Brain microvascular endothelial cell (primary cell): ENCODE data around the gene VWC2L.

ENCODE experiments used
- DNase-seq: peaks from one replicate; pipeline ENCODE4 v3.0.0-alpha.2; 2020
- H3K27ac ChIP-seq: fragments of 250-450 bp; sonication (Bioruptor Pico); 2 replicates; pipeline ENCODE4 v1.5.1; 2020; ENCODE audit warnings: mild to moderate bottlenecking, moderate library complexity
- H3K27me3 ChIP-seq: fragments of 250-450 bp; sonication (Bioruptor Pico); replicated peaks from 2 replicates; pipeline ENCODE4 v1.5.1; 2020; ENCODE audit warnings: mild to moderate bottlenecking
- H3K36me3 ChIP-seq: fragments of 250-450 bp; sonication (Bioruptor Pico); replicated peaks from 2 replicates; pipeline ENCODE4 v1.5.1; 2020; ENCODE audit warnings: mild to moderate bottlenecking
- H3K4me3 ChIP-seq: 2 replicates; pipeline ENCODE4 v1.5.1; 2011; ENCODE audit warnings: low read depth, mild to moderate bottlenecking, control low read depth, low read length, moderate library complexity
- in situ Hi-C: cut with HindIII; loops from 2 replicates; pipeline ENCODE4 v1.10.0; 2017; ENCODE audit warnings: low sequenced_read_pairs, low pct_ligation_motif_present
- TF ChIP-seq, protein P1 (sequence below): IDR thresholded peaks from 2 replicates; pipeline ENCODE4 v1.5.1; 2011; ENCODE audit warnings: low read depth, mild to moderate bottlenecking, moderate library complexity, low read length, control low read depth, inconsistent platforms; ENCODE audit errors: missing control alignments

VWC2L gene

GRCh38 chr2:214550786-214551185 is 139.9 kb downstream of the VWC2L start:
- no peak overlapping the region for H3K27ac ChIP-seq
- TF ChIP-seq, protein P1, sequence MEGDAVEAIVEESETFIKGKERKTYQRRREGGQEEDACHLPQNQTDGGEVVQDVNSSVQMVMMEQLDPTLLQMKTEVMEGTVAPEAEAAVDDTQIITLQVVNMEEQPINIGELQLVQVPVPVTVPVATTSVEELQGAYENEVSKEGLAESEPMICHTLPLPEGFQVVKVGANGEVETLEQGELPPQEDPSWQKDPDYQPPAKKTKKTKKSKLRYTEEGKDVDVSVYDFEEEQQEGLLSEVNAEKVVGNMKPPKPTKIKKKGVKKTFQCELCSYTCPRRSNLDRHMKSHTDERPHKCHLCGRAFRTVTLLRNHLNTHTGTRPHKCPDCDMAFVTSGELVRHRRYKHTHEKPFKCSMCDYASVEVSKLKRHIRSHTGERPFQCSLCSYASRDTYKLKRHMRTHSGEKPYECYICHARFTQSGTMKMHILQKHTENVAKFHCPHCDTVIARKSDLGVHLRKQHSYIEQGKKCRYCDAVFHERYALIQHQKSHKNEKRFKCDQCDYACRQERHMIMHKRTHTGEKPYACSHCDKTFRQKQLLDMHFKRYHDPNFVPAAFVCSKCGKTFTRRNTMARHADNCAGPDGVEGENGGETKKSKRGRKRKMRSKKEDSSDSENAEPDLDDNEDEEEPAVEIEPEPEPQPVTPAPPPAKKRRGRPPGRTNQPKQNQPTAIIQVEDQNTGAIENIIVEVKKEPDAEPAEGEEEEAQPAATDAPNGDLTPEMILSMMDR, result no peak
- H3K36me3 ChIP-seq, result no peaks in the 10 kb centered on the region
- in situ Hi-C loops, result no loop called here
- no peak overlapping the region for H3K4me3 ChIP-seq
- H3K27me3 ChIP-seq, result no peaks in the 10 kb centered on the region
- no peak for DNase-seq

DNA sequence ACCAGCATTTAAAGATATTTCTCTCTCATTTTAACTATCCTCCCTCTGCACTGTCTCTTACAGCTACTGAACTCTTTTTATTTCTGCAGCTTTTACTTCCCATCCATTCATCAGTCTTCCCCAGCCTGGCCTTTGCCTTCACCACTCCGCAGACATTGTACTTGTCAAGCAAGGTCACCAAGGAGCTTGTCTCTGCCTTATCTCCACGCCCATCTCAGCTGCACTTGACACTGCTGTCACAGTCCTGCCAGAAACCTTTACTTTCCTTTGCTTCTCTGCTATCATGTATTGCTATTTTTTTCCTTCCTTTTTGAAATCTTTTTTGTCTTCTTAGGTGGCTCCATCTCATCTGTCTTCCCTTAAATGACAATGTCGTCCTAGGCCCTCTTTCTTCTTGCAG is 147.0 kb downstream of the VWC2L start:
- in situ Hi-C loops, result no loop called here
- Histone ChIP-seq H3K27ac (no peak overlapping the region), H3K27me3 (no peaks in the 10 kb centered on the region), H3K36me3 (no peaks in the 10 kb centered on the region), H3K4me3 (no peak overlapping the region)
- DNase-seq, result no peak
- TF ChIP-seq, protein P1, result no peak

- Histone ChIP-seq H3K4me3 (no peak overlapping the region), H3K27ac (no peak overlapping the region), H3K27me3 (no peaks in the 10 kb centered on the region), H3K36me3 (no peaks in the 10 kb centered on the region)
- DNase-seq, result no peak
- in situ Hi-C loops, result no loop called here
- TF ChIP-seq, protein P1, result no peak
Observed at GRCh38 chr2:214558341-214558740, 147.5 kb downstream of the VWC2L start.

GRCh38 chr2:214560176-214560575 is 149.3 kb downstream of the VWC2L start:
- Histone ChIP-seq H3K4me3 (no peak overlapping the region), H3K27ac (no peak overlapping the region), H3K27me3 (no peaks in the 10 kb centered on the region), H3K36me3 (no peaks in the 10 kb centered on the region)
- in situ Hi-C loops, result no loop called here
- TF ChIP-seq, protein P1, result no peak
- no peak for DNase-seq

GRCh38 chr2:214560618-214561190 is 149.8 kb downstream of the VWC2L start:
- no peaks in the 10 kb centered on the region for H3K27me3 ChIP-seq
- TF ChIP-seq, protein P1, result no peak
- no peaks in the 10 kb centered on the region for H3K36me3 ChIP-seq
- no peak for DNase-seq
- H3K27ac ChIP-seq, result no peak overlapping the region
- in situ Hi-C loops, result no loop called here
- H3K4me3 ChIP-seq, result no peak overlapping the region

GRCh38 chr2:214565246-214565645 is 154.4 kb downstream of the VWC2L start:
- in situ Hi-C loops, result no loop called here
- Histone ChIP-seq H3K27ac (no peak overlapping the region), H3K36me3 (no peaks in the 10 kb centered on the region), H3K4me3 (no peak overlapping the region), H3K27me3 (no peaks in the 10 kb centered on the region)
- TF ChIP-seq, protein P1, result no peak
- DNase-seq, result no peak
